HG03460 (cell line): ENCODE results near the gene SNRNP35.
"Not testable (repeated sequence)": the region's sequence is repeated elsewhere in the genome, so short reads cannot be mapped to it uniquely, and the experiment has no call there.

Source experiments
- ATAC-seq: cut with Tn5 transposase; IDR thresholded peaks from one replicate; pipeline ENCODE4 v1.9.1; 2021; ENCODE audit not compliant: unreplicated experiment

The SNRNP35 gene

DNA sequence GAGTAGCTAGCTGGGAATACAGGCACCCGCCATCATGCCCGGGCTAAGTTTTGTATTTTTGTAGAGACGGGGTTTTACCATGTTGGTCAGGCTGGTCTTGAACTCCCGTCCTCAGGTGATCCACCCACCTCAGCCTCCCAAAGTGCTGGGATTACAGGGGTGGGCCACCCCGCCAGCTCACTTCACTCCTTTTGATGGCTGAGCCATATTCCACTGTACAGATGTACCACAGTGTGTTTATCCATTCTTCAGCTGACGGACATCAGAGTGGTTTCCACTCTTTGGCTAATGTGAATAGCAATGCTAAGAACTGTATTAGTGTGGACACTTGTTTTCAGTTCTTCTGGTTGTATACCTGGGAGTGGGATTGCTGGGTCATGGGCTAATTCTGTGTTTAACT lies 29.5 kb downstream of the SNRNP35 start:
- ATAC-seq: no peak

DNA sequence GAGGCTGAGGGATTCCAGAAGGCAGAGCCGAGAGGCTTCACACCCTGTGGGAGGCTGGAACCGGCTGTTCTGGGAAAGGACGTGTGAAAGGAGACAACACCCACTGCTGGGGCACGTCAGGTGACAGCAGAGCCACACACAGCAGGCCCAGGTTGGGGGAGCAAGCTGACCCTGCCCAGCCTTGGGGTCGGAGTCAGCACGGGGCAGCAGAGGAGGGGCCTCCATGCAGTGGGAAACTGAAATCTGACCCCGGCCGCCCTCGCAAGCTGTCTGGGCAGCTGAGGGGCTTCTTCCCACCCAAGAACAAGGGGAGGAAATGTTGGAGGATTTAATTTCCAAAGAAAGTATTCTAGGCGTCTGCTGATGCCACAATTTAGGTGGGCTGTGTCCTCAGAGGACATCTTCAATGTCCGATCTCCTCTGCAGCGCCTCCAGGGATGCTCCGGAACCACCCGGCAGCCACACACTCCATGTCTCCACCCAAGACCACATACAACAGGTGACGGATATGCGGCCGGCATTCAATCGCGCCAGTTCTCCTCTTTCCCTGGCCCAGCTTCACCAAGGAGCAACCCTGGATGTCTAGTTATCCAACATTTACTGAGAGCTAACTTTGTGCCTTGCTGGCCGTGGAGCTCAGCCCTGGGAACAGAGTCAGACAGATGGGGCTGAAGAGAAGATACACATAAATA lies 30.7 kb downstream of the SNRNP35 start:
- no peak for ATAC-seq

DNA sequence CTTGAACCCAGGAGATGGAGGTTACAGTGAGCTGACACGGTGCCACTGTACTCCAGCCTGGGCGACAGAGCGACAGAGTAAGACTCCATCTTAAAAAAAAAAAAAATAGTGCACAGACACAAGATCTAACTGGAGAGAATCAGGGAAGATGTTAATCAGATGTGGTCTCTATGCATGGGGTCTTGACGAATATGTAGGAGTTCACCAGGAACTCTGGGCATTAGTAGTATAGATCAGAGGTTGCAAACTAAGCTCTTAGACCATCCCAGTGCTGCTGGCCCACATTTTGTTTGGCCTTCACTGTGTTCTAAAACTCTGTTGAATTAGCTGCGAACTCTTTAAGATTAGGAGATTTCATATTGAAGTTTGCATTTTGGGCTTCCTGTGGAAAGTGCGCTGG lies 31.6 kb downstream of the SNRNP35 start:
- no peak for ATAC-seq

DNA sequence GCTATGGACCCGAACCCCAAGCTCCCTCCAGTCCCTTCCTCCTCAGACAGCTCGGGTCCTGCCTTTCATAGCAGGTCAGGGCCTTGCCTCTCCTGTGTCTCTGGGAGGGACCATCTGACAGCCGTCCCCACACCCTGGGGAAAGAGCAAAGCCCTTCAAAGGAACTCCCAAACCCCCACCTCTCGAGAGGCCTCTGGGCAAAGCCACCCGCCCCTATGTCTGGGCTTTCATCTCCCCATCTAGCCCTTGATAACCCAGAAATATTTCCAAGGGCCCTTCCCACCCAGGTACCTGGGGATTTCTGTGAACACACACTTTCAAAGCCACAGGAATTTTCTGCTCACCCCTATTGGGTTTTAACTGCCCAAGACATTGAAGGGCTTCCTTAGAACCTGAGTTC lies 32.1 kb downstream of the SNRNP35 start:
- ATAC-seq: no peak

DNA sequence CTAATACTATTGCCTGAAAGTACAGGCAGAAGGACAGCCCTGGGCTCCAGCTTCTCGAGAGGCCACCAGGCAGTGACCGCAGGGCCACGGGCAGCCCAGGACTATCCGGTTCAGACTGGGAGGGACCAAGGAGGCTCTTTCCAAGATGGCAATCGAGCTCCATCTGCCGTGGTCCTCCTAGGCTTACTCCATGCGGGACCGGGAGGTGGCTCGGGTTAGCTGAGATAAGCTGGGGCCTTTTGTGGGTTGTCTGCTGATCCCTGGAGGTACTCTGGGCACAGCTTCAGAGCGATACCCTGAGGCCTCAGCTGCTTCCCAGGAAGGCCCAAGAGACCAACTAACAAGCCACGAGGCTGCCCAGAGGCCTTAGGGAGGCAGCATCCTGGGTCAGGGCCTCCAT lies 33.1 kb downstream of the SNRNP35 start:
- no peak for ATAC-seq

DNA sequence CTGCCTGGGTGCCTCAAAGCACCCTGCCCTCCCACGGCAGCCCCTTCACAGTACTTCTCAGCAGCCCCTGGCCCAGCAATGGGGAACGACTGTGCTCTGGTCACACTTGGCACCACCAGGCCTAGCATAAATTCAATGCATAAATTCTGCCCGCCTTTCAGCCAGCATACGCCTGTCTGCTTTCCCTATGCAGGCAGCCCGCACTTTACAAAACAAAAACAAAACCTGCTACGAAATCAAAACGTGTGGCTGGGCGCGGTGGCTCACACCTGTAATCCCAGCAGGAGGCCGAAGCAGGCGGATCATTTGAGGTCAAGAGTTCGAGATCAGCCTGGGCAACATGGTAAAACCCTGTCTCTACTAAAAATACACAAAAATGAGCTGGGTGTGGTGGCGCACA lies 33.5 kb downstream of the SNRNP35 start:
- no peak for ATAC-seq

DNA sequence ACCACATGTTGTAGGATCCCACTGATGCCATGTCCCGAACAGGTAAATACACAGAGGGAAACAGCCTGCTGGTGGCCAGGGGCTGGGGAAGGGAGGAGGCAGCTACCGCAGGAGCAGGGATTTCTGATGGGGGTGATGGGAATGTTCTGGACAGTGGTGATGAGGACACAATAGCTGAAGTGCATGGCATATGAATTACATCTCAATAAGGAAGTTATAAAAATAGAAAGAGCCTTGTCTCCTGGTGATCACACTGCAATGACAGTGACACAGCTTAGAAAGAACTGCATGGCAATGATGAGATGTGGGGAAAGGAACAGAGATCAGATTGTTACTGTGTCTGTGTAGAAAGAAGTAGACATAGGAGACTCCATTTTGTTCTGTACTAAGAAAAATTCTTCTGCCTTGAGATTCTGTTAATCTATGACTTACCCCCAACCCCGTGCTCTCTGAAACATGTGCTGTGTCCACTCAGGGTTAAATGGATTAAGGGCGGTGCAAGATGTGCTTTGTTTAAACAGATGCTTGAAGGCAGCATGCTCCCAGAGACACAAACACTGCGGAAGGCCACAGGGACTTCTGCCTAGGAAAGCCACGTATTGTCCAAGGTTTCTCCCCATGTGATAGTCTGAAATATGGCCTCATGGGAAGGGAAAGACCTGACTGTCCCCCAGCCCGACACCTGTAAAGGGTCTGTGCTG lies 34.5 kb downstream of the SNRNP35 start:
- ATAC-seq: not testable (repeated sequence)

DNA sequence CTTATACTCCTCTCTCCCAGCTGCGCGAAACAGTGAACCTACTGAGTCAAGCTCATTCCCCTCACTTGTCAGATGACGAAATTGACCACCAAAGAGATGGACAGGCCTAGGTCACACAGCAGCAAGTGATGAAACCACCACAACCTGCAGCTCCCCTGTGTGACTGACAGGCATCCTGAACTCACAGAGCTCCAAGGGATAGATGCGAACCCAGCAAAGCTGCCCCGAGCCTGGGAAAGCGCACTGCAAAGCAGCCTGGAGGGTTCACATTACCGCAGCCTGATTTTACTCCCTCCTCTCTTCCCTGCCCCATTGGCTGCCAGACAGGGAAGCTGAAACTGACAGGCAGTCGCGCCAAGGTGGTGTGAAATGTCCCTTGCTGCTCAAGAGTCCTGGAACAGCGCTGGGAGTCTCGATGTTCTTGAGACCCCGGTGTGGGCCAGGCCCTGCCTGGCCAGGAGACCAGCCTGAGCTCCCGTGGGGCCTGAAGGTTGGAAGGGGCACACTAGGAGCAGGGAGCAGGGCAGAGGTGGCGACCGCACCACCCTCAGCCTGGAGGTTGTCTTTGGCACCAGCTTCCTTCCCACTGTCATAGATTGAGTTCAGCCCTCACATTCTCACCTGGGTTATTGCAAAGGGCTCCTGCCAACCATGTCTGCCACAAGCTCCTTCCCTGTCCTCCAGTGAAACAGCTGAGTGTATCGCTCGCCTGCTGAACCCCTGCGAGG lies 36.3 kb downstream of the SNRNP35 start:
- ATAC-seq: no peak

DNA sequence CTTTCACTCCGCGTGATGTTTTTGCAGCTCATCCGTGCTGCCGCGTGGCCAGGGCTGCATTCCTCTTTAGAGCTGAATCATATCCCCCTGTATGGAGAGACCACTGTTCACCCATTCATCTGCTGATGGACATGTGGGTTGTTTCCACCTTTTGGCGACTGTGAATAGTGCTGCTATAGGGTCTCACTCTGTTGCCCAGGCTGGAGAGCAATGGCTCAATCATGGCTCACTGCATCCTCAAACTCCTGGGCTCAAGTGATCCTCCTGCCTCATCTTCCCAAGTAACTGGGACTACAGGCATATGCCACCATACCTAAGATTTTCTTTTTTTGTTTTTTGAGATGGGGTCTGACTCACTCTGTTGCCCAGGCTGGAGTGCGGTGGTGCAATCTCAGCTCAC lies 39.1 kb downstream of the SNRNP35 start:
- ATAC-seq: no peak

DNA sequence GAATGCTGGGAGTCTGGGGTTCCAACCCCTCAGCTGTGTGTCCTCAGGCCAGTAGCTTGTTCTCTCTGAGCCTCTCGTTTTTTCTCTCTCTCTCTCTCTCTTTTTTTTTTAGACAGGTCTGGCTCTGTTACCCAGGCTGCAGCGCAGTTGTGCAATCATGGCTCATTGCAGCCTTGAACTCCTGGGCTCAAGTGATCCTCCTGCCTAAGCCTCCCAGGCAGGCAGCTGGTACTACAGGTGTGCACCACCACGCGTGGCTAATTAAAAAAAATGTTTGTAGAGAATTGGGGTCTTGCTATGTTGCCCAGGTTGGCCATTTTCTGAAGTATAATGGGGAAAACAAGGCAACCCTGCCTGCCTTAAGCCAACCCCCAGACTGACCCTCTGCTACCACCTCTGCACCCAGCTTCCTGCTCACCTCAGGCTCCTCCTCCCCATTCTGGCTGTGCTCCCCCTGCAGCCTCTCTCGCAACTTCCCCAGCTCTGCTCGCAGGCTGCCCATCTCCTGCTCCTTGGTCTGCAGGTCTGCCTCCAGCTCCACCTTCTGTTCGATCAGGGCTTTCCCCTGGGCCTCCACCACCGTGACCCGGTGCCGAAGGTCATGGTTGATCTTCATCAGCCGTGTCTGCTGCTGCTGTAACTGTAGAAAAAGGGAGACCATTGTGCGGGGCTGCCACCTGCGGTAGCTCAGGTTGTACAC lies 40.3 kb downstream of the SNRNP35 start:
- no peak for ATAC-seq

DNA sequence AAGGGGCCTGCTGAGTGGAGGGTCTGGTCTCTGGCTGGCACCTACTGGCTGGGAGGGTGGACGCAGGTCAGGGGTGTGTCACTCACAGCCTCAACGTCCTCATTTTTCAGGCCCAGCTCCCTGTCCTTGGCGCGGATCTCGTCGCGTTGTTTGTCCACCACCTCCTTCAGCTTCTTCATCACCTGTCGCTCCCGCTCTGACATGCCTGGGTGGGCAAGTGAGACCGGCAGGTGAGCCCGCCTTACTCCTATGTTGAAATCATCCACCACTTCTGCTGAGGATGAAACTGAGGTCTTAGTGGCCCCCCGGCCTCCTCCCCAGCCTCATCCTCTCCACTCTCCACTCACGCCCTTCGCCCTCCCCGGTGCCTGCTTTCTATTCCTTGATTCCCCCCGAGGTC lies 41.4 kb downstream of the SNRNP35 start:
- ATAC-seq: no peak

DNA sequence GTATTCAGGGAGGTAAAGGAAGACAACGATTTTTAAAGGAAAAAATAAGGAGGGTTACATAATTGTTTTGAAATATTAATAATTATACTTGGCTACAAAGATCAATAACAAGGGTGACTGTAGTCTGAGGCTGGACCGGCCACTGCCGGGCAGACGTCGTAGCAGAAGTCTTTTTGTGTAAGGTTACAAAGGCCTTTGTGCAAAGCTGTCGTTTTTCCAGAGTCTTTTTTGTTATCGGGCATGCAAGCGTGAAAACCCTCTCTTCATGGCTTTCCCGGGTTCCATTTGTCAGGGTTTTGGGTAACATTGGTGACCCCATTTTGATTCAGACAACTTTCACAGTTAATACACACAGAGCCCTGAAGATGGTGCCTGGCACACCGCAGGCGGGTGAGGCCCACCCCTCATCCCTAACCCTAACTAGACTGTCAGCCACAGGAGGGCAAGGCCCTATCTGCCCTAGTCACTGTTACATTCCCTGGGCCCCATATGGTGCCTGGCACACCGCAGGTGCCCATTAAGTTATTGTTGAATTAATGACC lies 44.3 kb downstream of the SNRNP35 start:
- ATAC-seq: no peak

DNA sequence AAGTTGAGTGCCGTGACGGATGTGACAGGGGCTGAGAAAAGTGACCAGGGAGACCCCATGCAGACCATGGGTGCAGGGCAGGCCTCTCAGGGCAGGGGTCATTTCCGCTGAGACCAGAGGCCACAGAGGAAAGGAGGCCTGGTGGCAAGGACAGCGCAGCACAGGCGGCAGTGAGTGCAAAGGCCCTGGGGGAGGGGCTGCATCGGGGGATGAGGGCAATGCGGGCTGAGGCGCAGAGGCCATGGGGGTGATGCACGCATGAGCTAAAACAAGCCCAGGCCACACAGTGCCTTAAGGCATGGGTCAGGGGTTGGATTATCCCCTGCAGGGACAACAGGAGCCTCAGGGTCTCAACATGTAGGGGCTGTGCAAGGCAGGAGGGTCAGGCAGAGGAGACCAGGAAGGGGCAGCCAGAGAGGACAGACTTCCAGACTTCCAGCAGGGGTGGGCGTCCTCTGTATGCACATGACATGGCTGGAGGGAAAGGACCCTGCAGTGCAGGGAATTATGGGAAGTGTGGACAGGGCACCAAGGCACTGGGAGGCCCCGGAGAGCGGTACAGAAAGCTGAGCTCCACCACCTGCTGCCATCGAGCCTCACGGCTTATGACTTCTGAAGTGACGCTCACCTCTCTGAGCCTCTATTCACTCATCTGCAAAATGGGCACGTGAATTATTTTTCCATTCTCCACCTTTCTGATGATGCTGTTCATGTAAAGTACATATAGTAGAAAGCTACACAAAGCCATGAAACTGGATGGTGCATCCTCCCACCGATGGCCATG lies 48.3 kb downstream of the SNRNP35 start:
- ATAC-seq: no peak

DNA sequence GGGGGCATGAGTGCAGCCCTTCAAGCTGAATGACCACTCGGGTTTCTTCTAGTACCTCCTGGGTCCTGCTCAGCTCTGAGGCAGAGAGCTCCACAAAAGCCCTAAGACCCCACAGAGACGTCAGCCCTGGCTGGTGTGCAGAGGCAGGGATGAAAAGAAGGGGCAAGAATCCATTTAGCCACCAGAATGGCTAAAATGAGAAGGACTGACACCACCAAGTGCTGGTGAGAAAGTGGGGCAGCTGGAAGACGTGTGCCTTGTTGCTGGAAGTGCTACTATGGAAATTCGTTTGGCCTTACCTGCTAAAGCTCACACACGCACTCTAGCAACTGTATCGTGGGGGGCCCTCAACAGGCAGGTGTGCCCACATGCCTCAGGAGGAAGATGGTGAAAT lies 48.9 kb downstream of the SNRNP35 start:
- no peak for ATAC-seq

DNA sequence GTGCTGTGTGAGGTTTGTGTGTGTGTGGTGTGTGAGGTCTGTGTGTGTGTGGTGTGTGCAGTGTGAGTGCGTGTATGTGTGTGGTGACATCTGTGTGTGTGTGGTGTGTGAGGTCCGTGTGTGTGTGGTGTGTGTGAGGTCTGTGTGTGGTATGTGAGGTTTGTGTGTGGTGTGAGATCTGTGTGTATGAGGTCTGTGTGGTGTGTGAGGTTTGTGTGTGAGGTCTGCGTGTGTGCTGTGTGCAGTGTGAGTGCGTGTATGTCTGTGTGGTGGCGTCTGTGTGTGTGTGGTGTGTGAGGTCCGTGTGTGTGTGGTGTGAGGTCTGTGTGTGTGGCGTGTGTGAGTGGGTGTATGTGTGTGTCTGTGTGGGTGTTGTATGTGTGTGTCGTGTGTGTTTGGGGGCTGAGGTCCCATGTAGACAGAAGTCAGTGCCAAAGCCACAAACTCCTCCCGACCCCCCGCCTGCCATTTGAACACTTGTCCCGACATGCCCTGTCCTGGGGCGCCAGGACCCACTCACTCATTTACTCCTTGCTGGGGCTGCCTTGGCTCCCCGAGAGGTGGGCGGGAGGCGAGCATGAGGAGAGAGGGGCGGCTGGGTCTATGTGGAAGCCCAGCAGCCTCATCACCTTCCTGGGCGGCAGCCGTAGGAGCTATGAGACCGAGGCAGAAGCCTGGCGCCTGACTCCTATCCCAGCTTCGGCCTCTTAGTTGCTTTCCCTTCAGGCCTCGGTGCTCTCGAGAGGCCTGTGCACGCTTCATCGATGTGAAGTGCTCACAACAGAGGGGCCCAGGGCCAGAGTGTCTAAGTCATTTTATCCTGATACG lies 55.1 kb downstream of the SNRNP35 start:
- no peak for ATAC-seq

DNA sequence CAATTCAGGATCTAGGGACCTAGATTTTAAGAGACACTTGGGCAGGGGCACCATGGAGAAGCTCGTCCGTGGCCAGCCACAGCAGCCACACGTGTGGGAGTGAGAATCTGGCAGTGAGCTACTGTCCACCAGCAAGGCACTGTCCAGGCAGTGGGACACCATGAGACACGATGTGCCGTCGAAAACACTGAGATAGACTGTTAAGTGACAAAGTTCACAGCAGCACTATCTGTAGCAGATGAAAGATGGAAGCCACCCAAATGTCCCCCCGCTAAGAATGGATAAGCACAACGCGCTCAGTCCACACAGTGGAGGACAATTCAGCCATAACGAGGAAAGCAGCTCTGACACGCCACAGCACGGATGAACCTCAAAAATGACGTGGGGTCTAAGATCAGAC lies 55.9 kb downstream of the SNRNP35 start:
- no peak for ATAC-seq

DNA sequence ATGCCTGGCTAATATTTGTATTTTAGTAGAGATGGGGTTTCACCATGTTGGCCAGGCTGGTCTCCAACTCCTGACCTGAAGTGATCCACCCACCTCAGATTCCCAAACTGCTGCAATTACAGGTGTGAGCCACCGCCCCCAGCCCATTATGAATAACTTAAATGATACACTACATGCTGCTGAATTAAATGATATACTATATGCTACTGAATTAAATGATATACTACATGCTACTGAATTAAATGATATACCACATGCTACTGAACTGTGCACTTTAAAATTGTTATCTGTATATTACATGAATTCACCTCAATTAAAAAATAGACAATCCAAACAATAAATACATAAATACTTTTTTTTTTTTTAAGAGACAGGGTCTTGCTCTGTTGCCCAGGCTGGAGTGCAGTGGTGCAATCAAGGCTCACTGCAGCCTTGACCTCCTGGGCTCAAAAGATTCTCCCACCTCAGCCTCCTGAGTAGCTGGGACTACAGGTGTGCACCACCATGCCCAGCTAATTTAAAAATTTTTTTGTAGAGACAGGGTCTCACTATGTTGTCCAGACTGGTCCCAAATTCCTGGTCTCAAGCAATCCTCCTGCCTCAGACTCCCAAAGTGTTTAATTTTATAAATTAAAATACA lies 56.8 kb downstream of the SNRNP35 start:
- ATAC-seq: not testable (repeated sequence)

DNA sequence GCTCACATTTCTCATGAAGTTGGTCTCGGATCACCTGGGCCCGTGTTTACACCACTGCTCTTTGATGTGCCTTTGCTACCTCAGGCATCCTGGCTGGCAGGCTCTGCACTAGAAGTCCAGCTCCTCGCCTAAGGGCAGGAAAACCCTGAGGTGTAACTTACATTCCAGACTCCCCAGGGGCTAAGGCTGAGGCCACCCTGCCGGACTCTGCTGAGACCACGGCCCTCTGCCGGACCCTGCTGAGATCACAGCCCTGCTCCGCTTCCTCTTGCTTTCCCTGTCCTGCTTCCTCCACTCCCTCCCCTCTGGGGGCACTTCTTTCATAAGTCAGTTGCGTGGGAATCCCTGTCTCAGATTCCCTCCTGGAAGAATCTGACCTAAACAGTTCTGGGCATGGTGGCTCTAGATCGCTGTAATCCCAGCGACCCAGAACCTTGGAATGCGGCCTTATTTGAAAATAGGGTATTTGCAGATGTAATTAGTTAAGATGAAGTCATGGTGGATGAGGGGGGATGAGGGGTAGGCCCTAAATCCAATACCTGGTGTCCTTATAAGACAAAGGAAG lies 58.4 kb downstream of the SNRNP35 start:
- no peak for ATAC-seq
